Upper lobe of right lung (tissue), 1 donor: Measurements from ENCODE around the gene SLC25A5. TPM values are rescaled to one million over a fixed set of nuclear protein-coding genes. Genes with fewer than 3 reads are reported as not detected.

Experiments used
- ATAC-seq: fragments of 200-7000 bp; cut with Tn5 transposase; one replicate; pipeline ENCODE4 v1.9.1; 2020; ENCODE audit warnings: mild to moderate bottlenecking, moderate library complexity
- DNase-seq: peaks from one replicate; pipeline ENCODE4 v3.0.0-alpha.2; 2020
- H3K27ac ChIP-seq: fragments of 200-600 bp; one replicate; pipeline ENCODE4 v1.8.0; 2022
- H3K27me3 ChIP-seq: fragments of 200-600 bp; one replicate; pipeline ENCODE4 v1.8.0; 2022; ENCODE audit warnings: mild to moderate bottlenecking
- H3K36me3 ChIP-seq: fragments of 200-600 bp; one replicate; pipeline ENCODE4 v1.8.0; 2022
- H3K4me1 ChIP-seq: fragments of 200-600 bp; one replicate; pipeline ENCODE4 v1.8.0; 2022
- H3K4me3 ChIP-seq: fragments of 200-600 bp; one replicate; pipeline ENCODE4 v1.8.0; 2022; ENCODE audit warnings: mild to moderate bottlenecking
- H3K9me3 ChIP-seq: fragments of 200-600 bp; one replicate; pipeline ENCODE4 v1.8.0; 2022
- CTCF ChIP-seq: fragments of 200-600 bp; IDR thresholded peaks from one replicate; pipeline ENCODE4 v1.8.0; 2022; ENCODE audit warnings: antibody characterized with exemption
- intact Hi-C: fragments of 100-400 bp; cut with DNase I; formaldehyde crosslinking; loops from one replicate; pipeline ENCODE4 v1.11.0; 2022
- total RNA-seq: library from RNA; stranded (reverse); fragmentation: NEBNext Ultra II Directional; extraction: Animal tissue kit (Norgen Biotek cat#: 25700); gene quantifications from one replicate; pipeline ENCODE4 v1.2.1, GENCODE V29; 2021
- donor health status: DM: no; HTN: yes; CAD: no; lungs with severe emphysema.

Gene SLC25A5
- total RNA-seq, 1 donor from 2014 or later: 323 TPM

GRCh38 chrX:119495734-119496726 lies 27.8 kb downstream of the SLC25A5 start:
- ATAC-seq (peak; percentile 46), DNase-seq (no peak)
- intact Hi-C loops: no loop called here

GRCh38 chrX:119497185-119497584 lies 28.9 kb downstream of the SLC25A5 start:
- Histone ChIP-seq H3K36me3 (no peaks in the 10 kb centered on the region), H3K9me3 (no peaks in the 10 kb centered on the region), H3K4me1 (no peaks in the 10 kb centered on the region), H3K27ac (no peak overlapping the region), H3K4me3 (no peak overlapping the region), H3K27me3 (no peaks in the 10 kb centered on the region)
- no peak for DNase-seq
- TF ChIP-seq CTCF: no peak
- intact Hi-C loops: no loop called here
- ATAC-seq: peak; percentile 23

More at GRCh38 chrX:119495734-119496726, 27.8 kb downstream of the SLC25A5 start:
- Histone ChIP-seq H3K9me3 (no peaks in the 10 kb centered on the region), H3K27ac (peak overlapping the region; percentile 3), H3K4me1 (no peaks in the 10 kb centered on the region), H3K27me3 (no peaks in the 10 kb centered on the region), H3K36me3 (no peaks in the 10 kb centered on the region), H3K4me3 (no peak overlapping the region)
- TF ChIP-seq CTCF: no peak

GRCh38 chrX:119500061-119500800 lies 32.0 kb downstream of the SLC25A5 start:
- H3K27ac ChIP-seq: no peak overlapping the region
- H3K27me3 ChIP-seq: no peaks in the 10 kb centered on the region
- intact Hi-C loops: no loop called here
- no peaks in the 10 kb centered on the region for H3K9me3 ChIP-seq
- no peaks in the 10 kb centered on the region for H3K36me3 ChIP-seq
- no peaks in the 10 kb centered on the region for H3K4me1 ChIP-seq
- no peak for DNase-seq
- H3K4me3 ChIP-seq: no peak overlapping the region
- TF ChIP-seq CTCF: no peak
- no peak for ATAC-seq

GRCh38 chrX:119501511-119502148 lies 33.4 kb downstream of the SLC25A5 start:
- no peak for TF ChIP-seq CTCF
- Histone ChIP-seq H3K4me1 (no peaks in the 10 kb centered on the region), H3K4me3 (no peak overlapping the region), H3K27ac (no peak overlapping the region), H3K36me3 (no peaks in the 10 kb centered on the region), H3K27me3 (no peaks in the 10 kb centered on the region), H3K9me3 (no peaks in the 10 kb centered on the region)
- intact Hi-C loops: no loop called here
- ATAC-seq (no peak), DNase-seq (no peak)

GRCh38 chrX:119502727-119503483 lies 34.7 kb downstream of the SLC25A5 start:
- peak overlapping the region; percentile 51 for H3K27ac ChIP-seq
- DNase-seq: peak; percentile 78
- TF ChIP-seq CTCF: no peak

More at GRCh38 chrX:119502727-119503483, 34.7 kb downstream of the SLC25A5 start:
- Histone ChIP-seq H3K4me1 (no peaks in the 10 kb centered on the region), H3K9me3 (no peaks in the 10 kb centered on the region), H3K4me3 (no peak overlapping the region), H3K36me3 (no peaks in the 10 kb centered on the region), H3K27me3 (no peaks in the 10 kb centered on the region)
- intact Hi-C loops: no loop called here
- peak; percentile 80 for ATAC-seq
